HG03045 (cell line): Measurements from ENCODE around the gene HIPK2.
"Not testable (repeated sequence)": the region's sequence is repeated elsewhere in the genome, so short reads cannot be mapped to it uniquely, and the experiment has no call there.

Experiments
- ATAC-seq: cut with Tn5 transposase; IDR thresholded peaks from one replicate; pipeline ENCODE4 v1.9.1; 2021; ENCODE audit warnings: mild to moderate bottlenecking, moderate library complexity; ENCODE audit not compliant: unreplicated experiment

HIPK2 gene

DNA sequence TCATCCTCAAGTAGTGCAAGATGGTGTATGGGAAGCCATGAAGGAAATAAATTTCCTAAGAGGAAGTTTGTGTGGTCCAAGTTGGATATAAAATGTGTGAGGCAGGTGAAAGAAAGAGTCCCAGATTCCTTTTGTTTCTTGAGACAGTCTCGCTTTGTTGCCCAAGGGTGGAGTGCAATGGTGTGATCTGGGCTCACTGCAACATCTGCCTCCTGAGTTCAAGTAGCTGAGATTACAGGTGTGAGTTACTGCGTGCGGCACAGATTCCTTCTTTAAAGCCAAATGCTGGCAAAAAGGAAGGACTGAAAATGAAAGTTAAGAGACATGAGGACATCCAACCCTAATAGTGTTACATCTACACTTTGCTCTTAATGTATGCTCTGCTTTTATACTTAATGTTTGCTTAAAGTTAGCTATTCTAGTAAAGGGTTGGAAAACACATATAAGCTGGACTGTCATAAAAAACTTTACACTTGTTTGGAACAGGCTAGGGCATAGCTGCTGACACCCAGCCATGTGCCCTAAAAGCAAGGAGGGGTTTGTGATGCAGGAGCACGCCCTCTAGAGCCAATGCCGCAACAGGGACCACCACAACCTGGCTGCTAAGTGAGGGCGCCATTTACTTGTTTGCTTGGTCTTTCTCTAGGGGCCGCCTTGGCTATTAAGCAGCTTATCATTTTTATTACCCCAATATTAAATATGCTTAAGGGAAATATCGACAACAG lies 219.8 kb downstream of the HIPK2 start:
- no peak for ATAC-seq

- ATAC-seq: not testable (repeated sequence)
Measured at GRCh38 chr7:139553991-139554700, 223.7 kb downstream of the HIPK2 start.

- no peak for ATAC-seq
Measured at GRCh38 chr7:139548302-139549028, 229.3 kb downstream of the HIPK2 start.

DNA sequence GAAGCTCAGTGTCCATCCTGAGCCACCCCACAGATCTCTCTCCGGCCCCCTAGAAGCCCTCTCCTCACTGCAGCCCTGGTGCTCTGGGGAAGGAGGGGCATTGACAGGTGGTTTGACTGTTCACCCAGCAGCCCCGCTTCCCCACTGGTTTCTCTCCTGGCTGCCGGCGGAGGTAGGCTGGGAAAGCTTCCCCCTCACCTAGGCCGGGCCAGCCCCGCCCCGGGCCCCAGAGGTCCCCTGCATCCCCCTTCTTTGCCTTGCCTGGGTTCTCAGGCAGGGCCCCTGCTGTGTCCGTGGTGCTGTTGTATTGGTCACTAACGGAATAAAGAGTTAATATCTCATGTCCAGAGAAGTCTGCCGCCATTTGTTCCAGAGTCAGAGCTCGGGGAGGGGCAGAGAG lies 233.2 kb downstream of the HIPK2 start:
- no peak for ATAC-seq

DNA sequence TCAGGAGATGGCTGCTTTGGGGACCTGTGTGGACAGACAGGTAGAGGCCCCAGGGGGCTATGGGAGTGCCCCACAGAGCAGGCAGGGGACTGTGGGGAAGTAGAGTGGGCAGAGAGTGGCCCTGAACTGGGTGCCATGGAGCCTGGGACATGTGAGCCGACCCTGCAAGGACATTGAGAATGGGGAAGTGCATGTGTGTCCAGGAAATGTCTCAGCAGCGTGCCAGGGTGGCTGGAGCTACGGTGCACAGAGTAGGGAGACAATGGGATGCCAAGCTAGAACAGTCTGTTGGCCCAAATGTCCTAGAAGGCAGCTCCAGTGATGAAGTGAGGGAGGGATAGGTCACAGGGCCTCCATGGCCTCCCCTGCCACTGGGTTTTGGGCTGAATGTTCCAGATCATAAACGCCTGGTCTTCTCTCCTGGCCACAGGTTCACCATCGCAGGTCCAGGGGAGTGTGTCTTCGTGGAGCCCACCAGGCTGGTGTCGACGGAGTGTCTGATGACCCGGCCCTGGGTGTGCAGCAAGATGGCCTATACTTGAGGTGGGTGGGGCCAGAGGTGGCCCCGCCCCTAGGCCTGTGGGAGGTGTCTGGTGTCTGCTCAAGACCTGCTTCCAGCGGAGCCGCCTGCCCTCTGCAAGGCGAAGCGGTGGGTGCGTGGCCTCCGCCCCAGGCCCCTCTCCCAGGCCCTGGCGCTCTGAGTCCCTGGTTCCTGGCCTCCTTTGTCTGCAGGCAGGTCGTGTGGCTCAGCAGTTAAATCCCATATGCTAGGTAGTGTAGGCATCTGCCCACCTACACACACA lies 233.8 kb downstream of the HIPK2 start:
- ATAC-seq: no peak

DNA sequence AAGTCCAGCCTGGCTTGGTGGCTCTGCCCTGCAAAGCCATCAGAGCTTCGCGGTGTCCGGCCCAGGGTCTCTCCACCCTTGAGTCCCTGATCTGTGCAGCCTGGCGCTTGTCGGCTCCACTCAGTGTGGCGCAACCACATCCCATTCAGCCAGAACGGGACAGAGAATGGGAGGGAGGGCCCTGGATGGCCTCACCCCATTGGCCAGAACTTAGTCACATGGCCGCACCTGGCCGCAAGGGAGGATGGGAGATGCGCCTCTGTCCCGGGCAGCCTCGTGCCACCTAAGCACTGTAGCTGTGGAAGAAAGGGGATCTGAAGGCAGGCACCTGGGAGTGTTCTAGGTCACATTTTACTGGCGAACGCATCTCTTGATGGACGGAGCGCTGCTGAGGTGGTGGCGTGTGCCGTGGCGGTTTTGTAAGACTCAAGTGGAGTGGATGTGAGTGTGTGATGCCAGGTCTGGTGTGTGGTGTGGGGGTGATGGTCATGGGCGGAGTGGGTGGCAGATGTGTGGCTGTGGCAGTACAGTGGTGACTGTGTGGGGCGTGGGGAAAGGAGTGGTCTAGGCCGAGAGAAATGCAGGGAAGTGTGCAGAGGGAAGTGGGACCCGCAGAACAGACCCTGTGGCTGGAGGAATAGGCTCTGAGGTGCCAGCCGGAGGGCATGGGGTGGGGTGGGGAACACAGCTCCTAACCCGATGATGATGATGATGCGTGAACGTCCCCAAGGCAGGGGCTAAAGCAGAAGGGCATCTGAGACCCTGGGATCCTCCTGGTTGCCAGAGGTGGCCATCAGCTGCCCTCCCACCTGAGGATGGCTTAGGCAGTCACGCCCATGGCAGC lies 235.3 kb downstream of the HIPK2 start:
- no peak for ATAC-seq

- ATAC-seq: no peak
Measured at GRCh38 chr7:139541600-139542307, 236.0 kb downstream of the HIPK2 start.

- no peak for ATAC-seq
Measured at GRCh38 chr7:139540203-139540602, 237.6 kb downstream of the HIPK2 start.

- no peak for ATAC-seq
Measured at GRCh38 chr7:139538881-139539635, 238.7 kb downstream of the HIPK2 start.

- ATAC-seq: no peak
Measured at GRCh38 chr7:139536152-139536551, 241.6 kb downstream of the HIPK2 start.

GRCh38 chr7:139534966-139535651 lies 242.7 kb downstream of the HIPK2 start:
- no peak for ATAC-seq

- no peak for ATAC-seq
Measured at GRCh38 chr7:139534096-139534495, 243.7 kb downstream of the HIPK2 start.

DNA sequence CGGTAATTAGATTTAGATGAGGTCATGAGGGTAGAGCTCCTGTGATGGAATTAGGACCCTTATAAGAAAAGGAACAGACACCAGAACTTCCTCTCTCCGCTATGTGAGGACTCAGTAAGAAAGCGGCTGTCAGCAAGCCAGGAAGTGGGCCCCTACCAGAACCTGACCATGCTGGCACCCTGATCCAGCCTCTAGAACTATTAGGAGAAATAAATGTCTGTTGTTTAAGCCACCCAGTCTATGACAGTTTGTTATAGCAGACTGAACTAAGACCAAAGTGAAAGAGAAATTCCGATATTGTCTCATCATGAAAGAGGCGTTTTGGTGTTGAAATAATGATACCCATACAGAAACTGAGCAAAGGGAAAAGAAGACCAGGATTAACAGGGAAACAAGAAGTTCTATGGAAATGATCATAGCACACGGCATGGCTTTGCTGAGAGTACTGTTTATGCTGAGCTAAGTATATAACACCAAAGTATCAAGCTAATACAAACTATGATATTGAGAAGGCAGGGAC lies 245.1 kb downstream of the HIPK2 start:
- ATAC-seq: no peak

- no peak for ATAC-seq
Measured at GRCh38 chr7:139531094-139531493, 246.7 kb downstream of the HIPK2 start.

DNA sequence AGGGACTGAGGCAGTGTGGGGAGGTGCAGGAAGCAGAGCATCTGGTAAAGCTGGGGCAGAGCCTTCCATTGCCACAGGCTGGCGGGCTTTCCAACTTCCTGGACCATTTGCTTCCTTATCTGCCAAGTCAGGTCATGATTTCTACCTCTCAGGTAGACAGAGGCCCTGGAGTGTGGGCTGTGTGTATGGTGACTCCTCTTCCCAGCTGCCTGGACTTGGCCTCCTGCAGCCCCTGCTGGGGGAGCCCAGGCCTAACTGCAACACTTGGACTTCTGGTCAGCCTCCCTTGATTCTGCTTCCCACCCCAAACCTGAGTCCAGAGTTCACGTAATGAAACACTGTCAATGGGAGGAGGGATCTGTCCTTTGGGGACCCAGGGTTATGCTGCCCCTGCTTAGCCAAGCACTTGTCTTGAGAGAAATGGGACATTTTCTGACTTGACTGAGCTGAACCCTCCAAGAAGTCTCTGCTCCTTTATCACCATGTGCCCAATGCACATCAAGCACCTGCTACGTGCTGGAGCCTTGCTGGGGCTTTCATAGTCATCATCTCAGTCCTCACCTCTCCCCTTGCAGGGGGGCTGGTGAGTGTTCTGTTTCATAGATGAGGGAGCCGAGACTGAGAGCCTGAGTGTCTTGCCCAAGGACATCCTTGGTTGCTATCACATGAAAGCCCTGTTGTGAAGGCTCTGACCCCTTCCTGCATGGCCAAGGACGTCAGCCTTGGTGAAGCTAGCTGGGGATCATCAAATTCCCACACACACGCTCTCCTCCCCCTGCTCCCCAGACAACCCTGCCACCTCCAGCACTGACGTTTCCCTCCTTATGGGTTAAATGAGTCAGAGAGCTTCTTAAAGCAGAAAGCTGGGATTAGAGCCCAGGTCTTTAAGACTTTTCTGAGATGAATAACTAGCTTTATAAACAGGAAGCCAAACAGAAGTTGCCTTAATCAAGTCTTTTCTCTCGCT lies 250.9 kb downstream of the HIPK2 start:
- no peak for ATAC-seq

- no peak for ATAC-seq
Measured at GRCh38 chr7:139525750-139526149, 252.0 kb downstream of the HIPK2 start.

GRCh38 chr7:139525239-139525638 lies 252.6 kb downstream of the HIPK2 start:
- no peak for ATAC-seq
